Activated naive CD8-positive, alpha-beta T cell treated with anti-CD3 and anti-CD28 coated beads, Interleukin-2, amount 50 U/mL, for 16 hours (primary cell): ENCODE results near the gene C6.
"Not testable (repeated sequence)": the region's sequence is repeated elsewhere in the genome, so short reads cannot be mapped to it uniquely, and the experiment has no call there.

Experiments
- DNase-seq: peaks from one replicate; pipeline ENCODE4 v3.0.0-alpha.2; 2020; ENCODE audit warnings: low read depth, low spot score

The C6 gene

GRCh38 chr5:41199660-41200059 is 13.7 kb downstream of the C6 start:
- DNase-seq: no peak

GRCh38 chr5:41196197-41196596 is 17.1 kb downstream of the C6 start:
- no peak for DNase-seq

- no peak for DNase-seq
Observed at GRCh38 chr5:41195228-41195627, 18.1 kb downstream of the C6 start.

- DNase-seq: no peak
Observed at GRCh38 chr5:41194339-41194738, 19.0 kb downstream of the C6 start.

GRCh38 chr5:41193456-41194205 is 19.7 kb downstream of the C6 start:
- no peak for DNase-seq

GRCh38 chr5:41191249-41191648 is 22.1 kb downstream of the C6 start:
- no peak for DNase-seq

- DNase-seq: no peak
Observed at GRCh38 chr5:41186143-41186542, 27.2 kb downstream of the C6 start.

- not testable (repeated sequence) for DNase-seq
Observed at GRCh38 chr5:41183331-41183730, 30.0 kb downstream of the C6 start.

GRCh38 chr5:41182666-41183065 is 30.7 kb downstream of the C6 start:
- no peak for DNase-seq

GRCh38 chr5:41181691-41182564 is 31.4 kb downstream of the C6 start:
- DNase-seq: no peak

- DNase-seq: no peak
Observed at GRCh38 chr5:41176952-41177351, 36.4 kb downstream of the C6 start.

GRCh38 chr5:41172012-41172411 is 41.3 kb downstream of the C6 start:
- DNase-seq: no peak

GRCh38 chr5:41161271-41161670 is 52.1 kb downstream of the C6 start:
- DNase-seq: no peak

- no peak for DNase-seq
Observed at GRCh38 chr5:41157272-41157894, 55.9 kb downstream of the C6 start.

GRCh38 chr5:41156739-41157138 is 56.6 kb downstream of the C6 start:
- no peak for DNase-seq

GRCh38 chr5:41154491-41154890 is 58.8 kb downstream of the C6 start:
- no peak for DNase-seq

- DNase-seq: no peak
Observed at GRCh38 chr5:41151564-41151963, 61.8 kb downstream of the C6 start.

- DNase-seq: no peak
Observed at GRCh38 chr5:41148448-41148847, 64.9 kb downstream of the C6 start.

GRCh38 chr5:41145306-41145705 is 68.0 kb downstream of the C6 start:
- DNase-seq: no peak

GRCh38 chr5:41143131-41143901 is 70.0 kb downstream of the C6 start:
- DNase-seq: no peak

- DNase-seq: no peak
Observed at GRCh38 chr5:41127967-41128690, 85.2 kb downstream of the C6 start.
